Caki2 (cell line): ENCODE data around the gene GPR108. TPM values are rescaled to one million over a fixed set of nuclear protein-coding genes. Genes with fewer than 3 reads are reported as not detected.
"Not testable (repeated sequence)": the region's sequence is repeated elsewhere in the genome, so short reads cannot be mapped to it uniquely, and the experiment has no call there.

Source experiments
- DNase-seq: peaks from one replicate; pipeline ENCODE4 v3.0.0-alpha.2; 2015; ENCODE audit warnings: low read depth
- in situ Hi-C: cut with HindIII; loops from 2 replicates; pipeline ENCODE4 v1.10.0; 2016; ENCODE audit warnings: low sequenced_read_pairs, low pct_unique_long_range_greater_than_20kb, mixed read lengths
- total RNA-seq: library from RNA; depleted of rRNA; stranded (reverse); fragments of >200 nt; shearing (Covaris generic); gene quantifications from 2 replicates; pipeline ENCODE4 v1.2.3, GENCODE V29; 2014; ENCODE audit warnings: low replicate concordance

GPR108 gene
- total RNA-seq, 1 experiment from 2014 or later = 52.8 TPM

- peak; percentile 13 for DNase-seq
- in situ Hi-C loops = no loop called here
Measured at GRCh38 chr19:6765738-6766356, 28.5 kb upstream of the GPR108 start.

GRCh38 chr19:6762253-6762797 is 24.9 kb upstream of the GPR108 start:
- in situ Hi-C loops, DNase-seq: not testable (repeated sequence)

DNA sequence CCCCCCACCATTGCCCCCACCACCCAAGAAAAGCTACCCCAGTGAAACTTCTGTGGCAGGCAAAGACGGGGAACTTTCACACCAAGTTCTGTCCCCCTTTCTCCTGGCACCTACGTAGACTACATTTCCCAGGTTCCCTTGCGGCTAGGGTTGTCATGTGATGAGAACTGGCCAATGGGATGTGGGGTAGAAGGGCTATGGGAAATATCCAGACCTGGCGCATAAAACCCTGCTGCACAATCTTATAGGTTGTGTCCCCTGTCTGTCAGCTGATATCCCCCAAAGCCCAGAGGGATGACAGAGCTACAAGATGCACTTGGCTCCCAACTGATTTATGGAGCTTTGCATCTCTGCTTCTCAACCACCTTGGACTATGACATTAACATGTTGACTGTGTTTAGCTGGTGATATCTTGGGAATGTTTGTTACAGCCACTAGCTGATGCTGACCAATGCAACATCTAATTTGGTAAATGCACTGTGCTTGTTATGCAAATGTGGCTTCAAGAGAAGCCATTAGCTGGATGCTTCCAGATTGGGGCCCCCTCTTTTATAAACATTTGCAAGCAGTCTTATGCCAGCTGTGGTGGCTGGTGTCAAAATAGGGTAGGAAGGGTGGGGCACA is 23.8 kb upstream of the GPR108 start:
- in situ Hi-C loops = no loop called here
- DNase-seq = no peak

- in situ Hi-C loops = no loop called here
- no peak for DNase-seq
Measured at GRCh38 chr19:6760606-6761005, 23.2 kb upstream of the GPR108 start.

- in situ Hi-C loops = no loop called here
- no peak for DNase-seq
Measured at GRCh38 chr19:6754653-6755463, 17.5 kb upstream of the GPR108 start.

DNA sequence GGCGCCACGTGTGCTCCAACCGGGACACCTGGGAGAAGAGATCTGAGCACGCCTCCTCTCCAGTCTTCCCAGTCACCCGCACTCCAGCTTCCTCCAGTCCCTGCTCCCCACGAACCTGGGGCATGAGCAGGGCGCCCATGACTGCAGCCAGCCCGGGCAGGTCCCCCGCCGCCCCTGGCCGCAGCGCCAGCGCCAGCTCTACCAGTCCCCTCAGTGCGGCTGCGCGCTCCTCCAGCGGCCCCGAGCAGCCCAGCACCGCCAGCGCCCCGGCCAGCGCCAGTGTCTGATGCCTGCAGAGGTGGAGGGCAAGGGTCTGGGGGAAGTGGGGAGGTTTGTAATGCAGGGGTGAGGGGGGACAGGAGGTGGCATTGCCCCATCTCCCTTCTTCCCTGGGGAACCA is 16.8 kb upstream of the GPR108 start:
- no peak for DNase-seq
- in situ Hi-C loops = no loop called here

DNA sequence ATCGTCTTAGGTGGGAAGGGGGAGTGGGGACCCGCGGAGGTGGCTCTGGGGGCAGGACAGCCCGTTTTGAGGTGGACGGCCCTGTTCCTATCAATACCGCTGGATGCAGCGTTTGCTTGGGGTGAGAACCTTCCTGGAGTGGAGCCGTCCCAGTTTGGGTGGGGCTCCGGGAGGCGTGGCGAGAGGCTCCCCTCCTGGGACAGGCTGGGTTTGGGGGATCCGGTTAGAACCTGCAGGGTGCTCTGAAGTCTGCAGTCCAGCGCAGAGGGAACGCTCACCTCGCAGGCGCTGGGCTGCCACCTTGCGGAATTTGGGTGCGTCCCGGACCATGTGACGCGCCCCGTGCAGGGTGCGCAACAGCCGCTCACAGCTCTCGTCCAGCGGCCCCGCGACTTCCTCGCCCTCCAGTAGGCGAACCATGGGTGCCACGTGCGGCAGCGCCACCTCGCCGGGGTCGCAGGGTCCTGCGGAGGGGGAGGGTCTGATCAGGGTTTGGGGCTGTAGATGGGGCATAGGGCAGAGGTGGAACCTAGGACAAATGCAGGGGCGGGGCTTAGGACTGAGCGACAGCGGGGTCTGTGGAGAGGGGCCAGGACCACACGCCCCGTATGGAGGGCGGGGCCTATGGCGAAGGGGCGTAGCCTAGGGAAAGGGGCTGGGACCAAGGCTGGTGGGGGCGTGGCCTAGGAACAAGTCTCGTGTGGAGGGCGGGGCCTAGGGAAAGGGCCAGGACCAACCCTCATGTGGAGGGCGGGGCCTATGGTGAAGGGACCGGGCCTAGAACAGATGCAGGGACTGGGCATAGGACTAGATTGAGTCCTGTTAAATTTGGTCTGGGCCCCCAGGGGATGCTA is 16.0 kb upstream of the GPR108 start:
- in situ Hi-C loops = no loop called here
- peak; percentile 73 for DNase-seq

DNA sequence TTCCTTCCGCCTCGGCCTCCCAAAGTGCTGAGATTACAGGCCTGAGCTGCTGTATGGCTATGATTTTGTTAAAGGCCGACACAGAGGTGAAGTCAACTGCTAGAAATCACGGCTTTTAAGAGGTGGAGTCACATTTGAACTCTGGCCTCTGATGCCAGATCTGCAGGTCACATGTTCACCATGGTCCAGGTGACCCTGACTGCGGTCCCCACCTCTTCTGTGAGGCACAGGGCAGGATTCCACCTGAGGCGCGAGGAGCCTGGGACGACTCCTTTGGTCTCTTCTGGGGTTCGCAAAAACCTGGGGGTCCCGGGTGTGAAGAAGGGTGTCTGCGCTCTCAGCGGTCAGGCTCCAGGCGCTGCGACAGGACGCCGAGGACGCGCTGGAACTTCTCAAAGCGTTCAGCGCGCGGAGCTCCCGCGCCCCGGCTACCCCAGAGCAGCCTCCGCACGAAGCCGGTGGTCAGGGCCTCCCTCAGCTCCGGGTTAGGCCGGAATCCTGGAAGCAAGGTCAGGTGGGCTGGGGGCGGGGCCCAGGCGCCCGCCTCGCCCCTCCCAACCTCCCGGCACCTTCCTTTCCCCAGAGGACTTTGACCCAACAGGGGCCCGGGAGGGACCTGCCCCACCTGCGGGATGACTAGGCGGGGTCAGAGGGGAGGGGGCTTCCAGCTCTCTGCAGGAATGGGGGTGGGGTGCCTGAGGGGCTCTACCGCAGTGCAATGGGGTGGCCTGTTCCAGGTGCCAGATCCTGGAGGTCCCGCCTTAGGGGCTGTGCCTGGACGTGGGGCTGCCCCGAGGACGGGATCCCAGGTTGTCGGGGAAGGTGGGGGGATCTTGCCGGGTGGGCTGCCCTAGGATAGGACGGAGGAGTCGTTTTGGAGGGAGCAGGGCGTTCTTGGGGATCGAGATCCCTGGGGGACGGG is 15.1 kb upstream of the GPR108 start:
- in situ Hi-C loops = no loop called here
- no peak for DNase-seq

- in situ Hi-C loops = no loop called here
- DNase-seq = no peak
Measured at GRCh38 chr19:6751189-6751588, 13.8 kb upstream of the GPR108 start.

DNA sequence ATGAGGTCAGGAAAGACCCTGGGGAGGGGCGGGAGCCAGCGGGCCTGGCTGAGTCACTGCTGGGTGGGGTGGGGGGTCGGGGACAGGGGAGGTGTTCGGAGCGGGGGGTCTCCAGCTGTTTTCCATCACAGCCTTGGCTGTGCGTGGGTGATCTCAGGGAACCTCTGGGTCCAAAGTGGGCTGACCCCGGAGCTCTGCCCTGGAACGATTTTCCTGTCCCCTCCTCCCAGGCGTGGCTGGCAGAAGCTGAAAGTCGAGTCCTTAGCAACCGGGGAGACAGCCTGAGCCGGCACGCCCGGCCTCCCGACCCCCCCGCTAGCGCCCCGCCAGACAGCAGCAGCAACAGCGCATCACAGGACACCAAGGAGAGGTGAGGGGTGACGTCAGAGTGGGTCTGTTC is 12.7 kb upstream of the GPR108 start:
- in situ Hi-C loops = no loop called here
- DNase-seq = no peak

DNA sequence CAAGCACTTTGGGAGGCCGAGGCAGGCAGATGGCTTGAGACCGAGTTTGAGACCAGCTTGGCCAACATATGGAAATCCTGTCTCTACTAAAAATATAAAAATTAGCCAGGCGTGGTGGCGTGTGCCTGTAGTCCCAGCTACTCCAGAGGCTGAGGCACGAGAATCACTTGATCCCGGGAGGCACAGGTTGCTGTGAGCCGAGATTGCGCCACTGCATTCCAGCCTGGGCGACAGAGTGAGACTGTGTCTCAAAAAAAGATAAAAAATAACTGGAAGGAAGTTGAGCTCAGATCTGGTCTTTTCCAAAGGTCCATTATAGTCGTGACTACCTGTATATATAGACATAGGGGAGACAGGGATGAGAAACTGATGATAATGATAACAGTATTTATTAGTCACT is 11.2 kb upstream of the GPR108 start:
- in situ Hi-C loops = not testable (repeated sequence)

DNA sequence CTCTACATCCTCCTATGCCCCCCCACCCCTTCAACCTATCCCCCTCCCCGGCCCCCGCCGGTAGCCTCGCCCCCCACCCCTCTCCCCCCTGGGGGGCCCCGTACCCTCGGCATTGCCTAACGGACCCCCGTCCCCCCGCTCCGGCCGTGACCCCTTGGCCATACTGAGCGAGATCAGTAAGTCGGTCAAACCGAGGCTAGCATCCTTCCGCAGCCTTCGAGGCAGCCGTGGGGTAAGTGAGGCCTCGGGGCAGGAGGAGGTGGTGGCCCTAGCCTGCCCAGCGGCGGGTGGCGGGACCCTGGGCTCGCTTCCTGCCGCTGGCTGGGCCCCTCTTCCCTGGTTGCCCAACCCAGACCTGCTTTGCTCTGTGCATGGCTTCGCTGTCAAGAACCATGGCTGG is 8.6 kb upstream of the GPR108 start:
- DNase-seq = no peak
- in situ Hi-C loops = no loop called here

More for the DNA sequence above, 11.2 kb upstream of the GPR108 start:
- not testable (repeated sequence) for DNase-seq

- in situ Hi-C loops = no loop called here
- DNase-seq = peak; percentile 83
Measured at GRCh38 chr19:6744381-6745301, 7.3 kb upstream of the GPR108 start.

DNA sequence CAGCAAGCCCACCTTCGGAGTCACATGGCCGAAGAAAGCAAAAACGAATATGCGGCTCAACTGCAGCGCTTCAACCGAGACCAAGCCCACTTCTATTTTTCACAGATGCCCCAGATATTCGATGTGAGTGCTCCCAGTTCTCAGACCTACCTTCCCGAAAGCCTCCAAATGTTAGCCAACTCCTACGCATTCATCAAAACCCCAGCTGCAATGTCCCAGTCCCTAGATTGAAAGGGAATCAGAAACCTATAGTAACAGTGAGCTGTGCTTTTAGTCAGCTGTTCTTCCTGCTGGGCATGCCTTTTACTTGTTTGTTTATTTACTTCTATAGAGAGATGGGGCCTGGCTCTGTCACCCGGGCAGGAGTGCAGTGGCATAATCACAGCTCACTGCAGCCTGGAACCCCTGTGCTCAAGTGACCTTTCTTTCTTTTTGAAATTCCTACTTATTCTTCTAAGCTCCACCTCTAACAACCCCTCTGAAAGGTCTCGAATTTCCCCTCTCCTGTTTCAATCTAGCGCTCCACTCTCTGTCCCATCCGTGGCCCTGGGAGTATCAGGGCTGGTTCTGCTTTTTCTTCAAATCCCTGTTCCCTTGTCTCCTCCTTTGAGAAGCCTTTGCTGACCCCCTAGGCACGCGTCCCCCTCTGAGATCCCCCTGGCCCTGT is 6.5 kb upstream of the GPR108 start:
- peak; percentile 27 for DNase-seq
- in situ Hi-C loops = no loop called here

GRCh38 chr19:6743066-6743465 is 5.7 kb upstream of the GPR108 start:
- in situ Hi-C loops = no loop called here
- no peak for DNase-seq
